GM23248 (cell line): Measurements from ENCODE around the gene TLK1. TPM values are rescaled to one million over a fixed set of nuclear protein-coding genes. Genes with fewer than 3 reads are reported as not detected.

Experiments
- DNase-seq: peaks from one replicate; pipeline ENCODE4 v3.0.0-alpha.2; 2015
- H2AFZ ChIP-seq: fragments of 200-600 bp; sonication (generic); 2 replicates; pipeline ENCODE4 v1.6.1; 2016; ENCODE audit warnings: antibody characterized with exemption
- H3F3A ChIP-seq: fragments of 200-600 bp; sonication (generic); 2 replicates; pipeline ENCODE4 v1.6.1; 2016; ENCODE audit warnings: mild to moderate bottlenecking, antibody characterized with exemption, mixed run types; ENCODE audit not compliant: insufficient read depth
- H3K27ac ChIP-seq: fragments of 200-600 bp; sonication (generic); 2 replicates; pipeline ENCODE4 v1.5.1; 2016; ENCODE audit warnings: mild to moderate bottlenecking
- H3K27me3 ChIP-seq: fragments of 200-600 bp; sonication (generic); replicated peaks from 2 replicates; pipeline ENCODE4 v1.6.1; 2016; ENCODE audit warnings: mild to moderate bottlenecking; ENCODE audit not compliant: insufficient read depth
- H3K36me3 ChIP-seq: fragments of 200-600 bp; sonication (generic); 2 replicates; pipeline ENCODE4 v1.6.1; 2016; ENCODE audit warnings: low read depth, mild to moderate bottlenecking
- H3K4me1 ChIP-seq: fragments of 200-600 bp; sonication (generic); 2 replicates; pipeline ENCODE4 v1.6.1; 2016; ENCODE audit warnings: mild to moderate bottlenecking; ENCODE audit not compliant: insufficient read depth
- H3K4me2 ChIP-seq: fragments of 200-600 bp; sonication (generic); one replicate; pipeline ENCODE4 v1.6.1; 2016; ENCODE audit warnings: mild to moderate bottlenecking; ENCODE audit not compliant: unreplicated experiment
- H3K4me3 ChIP-seq: fragments of 200-600 bp; sonication (generic); 2 replicates; pipeline ENCODE4 v1.5.1; 2016; ENCODE audit warnings: mild to moderate bottlenecking
- H3K79me2 ChIP-seq: fragments of 200-600 bp; sonication (generic); 2 replicates; pipeline ENCODE4 v1.6.1; 2016; ENCODE audit warnings: mild to moderate bottlenecking; ENCODE audit not compliant: insufficient read depth
- H3K9ac ChIP-seq: fragments of 200-600 bp; sonication (generic); 2 replicates; pipeline ENCODE4 v1.6.1; 2016; ENCODE audit warnings: mild to moderate bottlenecking
- H3K9me2 ChIP-seq: fragments of 200-600 bp; sonication (generic); 2 replicates; pipeline ENCODE4 v1.6.1; 2016; ENCODE audit warnings: mixed run types, mild to moderate bottlenecking, moderate library complexity; ENCODE audit not compliant: insufficient read depth
- H3K9me3 ChIP-seq: fragments of 200-600 bp; sonication (generic); one replicate; pipeline ENCODE4 v1.6.1; 2017; ENCODE audit warnings: low read depth
- H4K20me1 ChIP-seq: fragments of 200-600 bp; sonication (generic); 2 replicates; pipeline ENCODE4 v1.6.0; 2016; ENCODE audit not compliant: insufficient read depth
- EZH2 ChIP-seq: fragments of 200-600 bp; sonication (generic); IDR thresholded peaks from 2 replicates; pipeline ENCODE4 v1.6.1; 2018; ENCODE audit warnings: antibody characterized with exemption, mild to moderate bottlenecking; ENCODE audit not compliant: insufficient read depth, poor library complexity, severe bottlenecking
- EZH2phosphoT487 ChIP-seq: fragments of 200-600 bp; sonication (generic); IDR thresholded peaks from 2 replicates; pipeline ENCODE4 v1.6.1; 2018; ENCODE audit warnings: antibody characterized with exemption, moderate library complexity, mild to moderate bottlenecking, low read depth; ENCODE audit not compliant: insufficient read depth
- WGBS, 2 experiments: methylation state at CpG; one replicate each; pipeline ENCODE4 v1.1.6; 2015 to 2017; ENCODE audit warnings: low lambda C conversion rate in 2 of 2, low coverage in 1 of 2; ENCODE audit errors: missing lambda C conversion rate in 2 of 2; 5-methylcytosine and 5-hydroxymethylcytosine counted together
- in situ Hi-C: fragments of 300-500 bp; cut with MboI; formaldehyde crosslinking; loops from 2 replicates; pipeline ENCODE4 v1.15.0; 2020
- polyA plus RNA-seq: library from polyadenylated mRNA; unstranded; fragments of >200 nt; fragmentation: Nextera tagmentation; extraction: Ambion mirVana; gene quantifications from 2 replicates; pipeline ENCODE4 v1.2.1, GENCODE V29; 2016
- total RNA-seq: library from RNA; depleted of rRNA; stranded (reverse); fragments of >200 nt; shearing (Covaris generic); gene quantifications from 2 replicates; pipeline ENCODE4 v1.2.3, GENCODE V29; 2014

TLK1 gene
- total and polyA plus RNA-seq, 2 experiments from 2014 or later: 9.6 to 25.6 TPM

DNA sequence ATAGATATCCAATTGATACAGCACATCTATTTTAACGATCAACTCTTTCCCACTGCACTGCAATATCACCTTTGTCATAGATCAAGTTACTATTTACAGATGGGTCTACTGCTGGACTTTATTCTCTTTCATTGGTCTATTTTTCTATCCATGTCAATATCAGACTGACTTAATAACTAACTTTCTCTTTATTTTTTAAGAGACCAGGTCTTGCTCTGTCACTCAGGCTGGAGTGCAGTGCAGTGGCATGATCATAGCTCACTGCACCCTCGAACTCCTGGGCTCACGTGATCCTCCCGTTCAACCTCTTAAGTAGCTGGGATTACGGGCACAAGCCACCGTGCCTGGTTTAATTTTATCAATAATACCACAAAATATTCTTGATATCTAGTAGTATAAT is 71.2 kb downstream of the TLK1 start:
- H3K27me3 ChIP-seq: no peaks in the 10 kb centered on the region
- H3K4me2 ChIP-seq: no peak overlapping the region
- H4K20me1 ChIP-seq: no peaks in the 10 kb centered on the region
- H3K36me3 ChIP-seq: no peaks in the 10 kb centered on the region
- TF ChIP-seq EZH2 (no peak), EZH2phosphoT487 (no peak)
- H3K9ac ChIP-seq: no peak overlapping the region
- no peaks in the 10 kb centered on the region for H3K9me3 ChIP-seq
- H3K27ac ChIP-seq: no peak overlapping the region
- H3K4me3 ChIP-seq: no peak overlapping the region
- in situ Hi-C loops: no loop called here
- H3F3A ChIP-seq: 0 out of 2 replicates have a peak, but pooled peaks cover 5% of the 10 kb centered on the region
- no peak for DNase-seq
- no peaks in the 10 kb centered on the region for H3K9me2 ChIP-seq
- H3K79me2 ChIP-seq: peaks cover 100% of the 10 kb centered on the region
- H2AFZ ChIP-seq: no peak overlapping the region
- peaks cover 17% of the 10 kb centered on the region for H3K4me1 ChIP-seq
- WGBS, 2 experiments: 93 to 100% methylated on average over 6 of the region's 6 CpGs

DNA sequence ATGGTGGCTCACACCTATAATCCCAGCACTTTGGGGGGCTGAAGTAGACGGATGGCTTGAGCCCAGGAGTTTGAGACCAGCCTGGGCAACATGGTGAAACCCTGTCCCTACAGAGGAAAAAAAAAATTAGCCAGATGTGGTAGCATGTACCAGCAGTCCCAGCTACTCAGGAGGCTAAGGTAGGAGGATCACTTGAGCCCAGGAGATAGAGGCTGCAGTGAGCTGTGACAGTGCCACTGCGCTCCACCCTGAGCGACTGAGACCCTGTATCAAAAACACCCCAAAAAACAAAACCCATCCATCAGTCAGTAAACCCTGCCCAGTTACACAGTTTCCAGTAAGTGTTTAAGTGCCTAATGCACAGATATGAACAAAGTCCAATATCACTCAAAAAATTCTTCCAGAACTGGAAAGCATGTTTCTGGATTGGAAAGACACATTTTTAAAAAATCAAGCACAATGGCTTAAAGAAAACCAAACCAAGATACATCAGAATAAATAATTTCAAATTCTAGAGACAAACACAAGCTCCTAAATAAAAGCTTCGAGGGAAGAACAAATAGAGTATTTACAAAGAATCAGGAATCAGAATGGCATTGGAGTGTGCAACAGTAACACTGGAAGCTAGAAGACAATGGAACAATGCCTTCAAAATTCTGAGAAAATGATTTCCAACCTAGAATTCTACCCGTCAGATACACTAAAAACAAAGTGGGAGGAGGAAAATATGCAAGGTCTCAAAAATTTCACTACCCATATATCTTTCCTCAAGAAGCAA is 72.4 kb downstream of the TLK1 start:
- Histone ChIP-seq H3K79me2 (peaks cover 100% of the 10 kb centered on the region), H3K4me1 (peaks cover 17% of the 10 kb centered on the region), H3K9ac (no peak overlapping the region), H3K9me3 (no peaks in the 10 kb centered on the region), H3K9me2 (no peaks in the 10 kb centered on the region), H3F3A (0 out of 2 replicates have a peak, but pooled peaks cover 5% of the 10 kb centered on the region), H3K4me3 (no peak overlapping the region), H3K36me3 (no peaks in the 10 kb centered on the region), H4K20me1 (no peaks in the 10 kb centered on the region), H2AFZ (no peak overlapping the region), H3K4me2 (no peak overlapping the region), H3K27me3 (no peaks in the 10 kb centered on the region), H3K27ac (no peak overlapping the region)
- no peak for DNase-seq
- TF ChIP-seq EZH2 (no peak), EZH2phosphoT487 (no peak)
- in situ Hi-C loops: no loop called here
- 94 to 95% methylated on average over 5 of the region's 5 CpGs for WGBS, 2 experiments

DNA sequence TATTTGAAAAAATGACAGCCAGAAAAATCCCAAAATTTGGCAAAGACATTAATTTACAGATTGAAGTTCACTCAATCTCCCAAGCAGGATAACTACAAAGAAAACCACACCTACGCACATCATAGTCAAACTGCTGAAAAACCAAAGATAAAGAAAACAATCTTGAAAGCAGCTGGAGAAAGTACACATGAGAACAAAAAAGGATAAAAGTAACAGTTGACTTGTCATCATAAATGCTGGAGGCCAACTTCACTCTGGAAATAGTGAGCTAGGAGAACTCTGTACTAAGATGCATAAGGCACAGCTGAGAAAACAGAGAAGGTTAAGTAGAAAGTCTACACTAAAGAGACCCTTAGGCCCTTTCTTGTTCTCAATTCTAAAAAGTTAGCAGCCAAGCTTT is 73.1 kb downstream of the TLK1 start:
- peaks cover 17% of the 10 kb centered on the region for H3K4me1 ChIP-seq
- H3K4me3 ChIP-seq: no peak overlapping the region
- H3K9me3 ChIP-seq: no peaks in the 10 kb centered on the region
- H2AFZ ChIP-seq: no peak overlapping the region
- 0 out of 2 replicates have a peak, but pooled peaks cover 5% of the 10 kb centered on the region for H3F3A ChIP-seq
- peaks cover 100% of the 10 kb centered on the region for H3K79me2 ChIP-seq
- H3K4me2 ChIP-seq: no peak overlapping the region
- in situ Hi-C loops: no loop called here
- peaks cover 1% of the 10 kb centered on the region; the same call in 1 of the 2 replicates for H3K36me3 ChIP-seq
- H4K20me1 ChIP-seq: no peaks in the 10 kb centered on the region
- WGBS, 2 experiments: 100% methylated on average over 1 of the region's 1 CpG
- no peak for DNase-seq
- H3K9ac ChIP-seq: no peak overlapping the region
- no peak overlapping the region for H3K27ac ChIP-seq
- no peaks in the 10 kb centered on the region for H3K27me3 ChIP-seq
- H3K9me2 ChIP-seq: no peaks in the 10 kb centered on the region
- TF ChIP-seq EZH2 (no peak), EZH2phosphoT487 (no peak)

DNA sequence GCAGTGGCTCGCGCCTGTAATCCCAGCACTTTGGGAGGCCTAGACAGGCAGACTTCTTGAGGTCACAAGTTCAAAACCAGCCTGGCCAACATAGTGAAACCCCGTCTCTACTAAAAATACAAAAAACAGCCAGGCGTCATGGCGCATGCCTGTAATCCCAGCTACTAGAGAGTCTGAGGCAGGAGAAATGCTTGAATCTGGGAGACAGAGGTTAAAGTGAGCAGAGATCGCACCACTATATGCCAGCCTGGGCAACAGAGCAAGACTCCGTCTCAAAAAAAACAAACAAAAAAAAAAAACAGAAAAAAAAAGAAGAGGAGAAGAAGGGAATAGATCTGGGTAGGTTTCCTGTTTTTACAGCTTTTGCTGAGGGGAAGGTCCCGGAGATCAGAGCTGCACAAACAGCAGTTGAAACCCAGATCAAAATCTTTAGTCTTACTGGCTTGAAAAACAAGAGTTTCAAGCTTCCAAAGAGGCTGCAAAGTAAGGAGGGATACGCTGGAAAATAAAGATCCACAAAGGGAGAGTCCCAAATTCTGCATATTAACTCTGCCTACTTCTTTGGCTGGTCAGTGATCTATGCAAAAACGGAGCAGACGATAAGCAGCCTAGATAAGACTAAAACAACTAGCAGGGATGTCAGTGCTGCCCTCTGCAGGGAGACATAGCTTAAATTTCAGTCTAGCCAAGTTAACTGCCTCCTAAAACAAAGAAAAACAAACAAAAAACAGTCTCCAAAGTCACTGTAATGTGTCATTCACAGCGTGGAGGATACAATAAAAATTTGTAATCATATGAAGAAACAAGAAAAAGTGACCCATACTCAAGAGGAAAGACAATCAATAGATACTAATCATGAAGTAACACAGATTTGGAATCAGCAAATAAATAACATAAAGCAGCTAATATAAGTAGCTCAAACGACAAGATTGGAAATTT is 74.1 kb downstream of the TLK1 start:
- Histone ChIP-seq H4K20me1 (no peaks in the 10 kb centered on the region), H3K36me3 (peaks cover 4% of the 10 kb centered on the region; the same call in 1 of the 2 replicates), H3K4me2 (peak overlapping the region; percentile 36), H2AFZ (peak overlapping the region; percentile 61), H3K4me1 (peaks cover 17% of the 10 kb centered on the region), H3K27ac (no peak overlapping the region), H3K79me2 (peaks cover 100% of the 10 kb centered on the region), H3F3A (0 out of 2 replicates have a peak, but pooled peaks cover 5% of the 10 kb centered on the region), H3K9ac (no peak overlapping the region), H3K27me3 (no peaks in the 10 kb centered on the region), H3K4me3 (no peak overlapping the region), H3K9me2 (no peaks in the 10 kb centered on the region), H3K9me3 (no peaks in the 10 kb centered on the region)
- 63 to 64% methylated on average over 12 to 13 of the region's 13 CpGs for WGBS, 2 experiments
- no peak for TF ChIP-seq EZH2
- no peak for TF ChIP-seq EZH2phosphoT487
- in situ Hi-C loops: no loop called here
- peak; percentile 69 for DNase-seq
